Suppressor macrophage treated with lipopolysaccharide for 4 hours (primary cell): ENCODE measurements around the gene ABCD1.

ENCODE experiments used
- DNase-seq: peaks from one replicate; pipeline ENCODE4 v3.0.0-alpha.2; 2020

ABCD1 gene

DNA sequence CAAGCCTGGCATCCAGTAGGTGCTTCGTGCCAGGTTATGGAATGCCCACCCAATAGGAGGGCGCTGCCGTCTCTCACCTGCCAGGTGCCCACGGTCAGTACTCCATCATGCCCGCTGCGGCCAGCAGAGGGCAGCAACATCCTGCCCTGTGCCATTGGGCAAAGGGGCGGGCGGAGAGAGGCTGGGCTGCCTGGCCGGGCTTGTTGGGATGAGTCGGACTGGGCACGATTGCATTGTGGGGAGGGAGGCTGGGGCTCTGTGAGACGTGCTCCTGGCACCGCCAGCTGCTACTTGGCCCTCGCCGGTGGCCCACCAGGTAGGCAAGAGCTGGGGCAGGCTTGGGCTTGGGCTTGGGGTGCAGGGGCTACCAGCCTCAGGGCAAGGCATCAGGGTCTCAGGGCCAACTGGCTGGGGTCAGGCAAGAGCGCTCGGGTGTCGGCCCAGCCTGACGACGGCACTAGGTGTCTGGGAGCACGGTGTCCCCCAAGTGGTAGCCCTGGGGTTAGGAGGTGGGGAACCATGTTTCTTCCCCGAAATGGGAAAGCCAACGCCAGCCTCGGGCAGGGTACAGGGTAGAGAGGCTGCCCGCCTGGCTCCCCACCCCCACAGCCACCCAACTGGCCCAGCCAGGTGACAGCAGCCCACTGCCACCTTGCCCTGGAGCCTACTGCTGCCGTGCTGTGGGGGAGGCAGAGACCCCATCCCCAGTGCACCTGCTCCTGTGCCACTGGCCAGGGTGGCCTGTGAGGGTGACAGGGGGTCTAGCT, 39.5 kb downstream of the ABCD1 start, which contains the start of gene PLXNB3:
TSS of gene PLXNB3 (plus strand) at position 261 of the 767 bp plus-strand sequence. CDS start 1,287 bp downstream, outside the sequence.
- DNase-seq = peak; percentile 77

DNA sequence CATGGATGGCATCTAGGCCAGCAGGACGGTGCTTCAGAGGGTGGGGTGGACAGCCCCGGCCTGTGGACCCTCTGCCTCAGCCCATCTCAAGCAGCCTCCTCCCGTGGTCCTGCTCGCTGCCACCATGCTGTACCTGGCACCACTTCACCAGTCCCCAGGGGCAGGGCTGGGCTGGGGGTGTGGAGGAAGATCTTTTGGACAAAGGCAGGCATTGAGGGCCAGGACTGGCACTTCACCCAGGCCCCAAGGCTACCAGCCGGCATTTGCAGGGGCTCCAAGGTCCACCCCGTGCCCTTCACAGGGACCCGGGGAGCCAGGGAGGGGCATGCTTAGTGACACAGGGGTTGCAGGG, 40.1 kb downstream of the ABCD1 start:
- no peak for DNase-seq

DNA sequence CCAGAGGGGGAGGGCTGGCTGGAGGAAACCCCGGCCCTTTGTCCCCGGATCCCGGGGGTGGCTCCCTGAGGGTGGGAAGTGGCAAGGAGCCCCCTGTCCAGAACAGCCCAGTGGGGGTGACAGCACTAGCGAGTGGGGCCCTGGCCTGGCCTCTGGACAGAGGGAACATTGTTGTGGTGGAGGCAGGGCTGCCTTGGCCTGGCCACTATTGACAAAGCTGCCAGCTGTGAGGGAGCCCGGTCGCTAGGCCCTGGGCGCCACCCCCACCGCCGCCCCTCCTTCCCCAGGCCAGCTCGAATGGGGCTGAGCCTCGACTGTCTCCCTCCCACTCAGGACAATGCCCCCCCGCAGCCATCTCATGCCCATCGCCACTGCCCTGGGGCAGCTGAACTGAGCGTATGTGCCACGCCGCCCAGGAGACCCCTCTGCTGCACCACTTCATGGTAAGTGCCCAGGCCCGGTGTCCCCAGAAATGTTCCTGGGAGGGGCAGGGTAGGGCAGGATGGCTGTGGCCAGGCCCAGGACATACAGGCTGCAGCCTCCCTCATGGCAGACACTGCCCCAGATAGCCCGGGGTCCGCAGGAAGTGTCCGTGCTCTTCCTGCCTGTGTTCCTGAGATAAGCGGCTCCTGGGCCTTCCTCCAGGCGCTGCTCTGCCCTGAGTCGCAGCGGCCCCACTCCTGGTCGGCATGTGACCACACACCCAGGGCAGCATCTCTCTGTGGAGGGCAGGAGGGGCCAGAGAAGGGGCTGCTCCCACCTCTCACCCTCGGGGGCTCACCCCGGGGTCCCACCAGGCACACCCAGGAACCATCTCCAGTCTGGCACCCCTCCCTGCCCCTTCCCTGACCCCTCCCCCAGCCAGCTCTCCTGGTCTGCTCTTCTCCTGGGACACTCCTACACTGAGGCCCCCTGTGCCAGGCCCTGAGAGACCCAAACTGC, 40.8 kb downstream of the ABCD1 start:
- DNase-seq = no peak

GRCh38 chrX:153766098-153766817, 41.6 kb downstream of the ABCD1 start:
- peak; percentile 43 for DNase-seq

DNA sequence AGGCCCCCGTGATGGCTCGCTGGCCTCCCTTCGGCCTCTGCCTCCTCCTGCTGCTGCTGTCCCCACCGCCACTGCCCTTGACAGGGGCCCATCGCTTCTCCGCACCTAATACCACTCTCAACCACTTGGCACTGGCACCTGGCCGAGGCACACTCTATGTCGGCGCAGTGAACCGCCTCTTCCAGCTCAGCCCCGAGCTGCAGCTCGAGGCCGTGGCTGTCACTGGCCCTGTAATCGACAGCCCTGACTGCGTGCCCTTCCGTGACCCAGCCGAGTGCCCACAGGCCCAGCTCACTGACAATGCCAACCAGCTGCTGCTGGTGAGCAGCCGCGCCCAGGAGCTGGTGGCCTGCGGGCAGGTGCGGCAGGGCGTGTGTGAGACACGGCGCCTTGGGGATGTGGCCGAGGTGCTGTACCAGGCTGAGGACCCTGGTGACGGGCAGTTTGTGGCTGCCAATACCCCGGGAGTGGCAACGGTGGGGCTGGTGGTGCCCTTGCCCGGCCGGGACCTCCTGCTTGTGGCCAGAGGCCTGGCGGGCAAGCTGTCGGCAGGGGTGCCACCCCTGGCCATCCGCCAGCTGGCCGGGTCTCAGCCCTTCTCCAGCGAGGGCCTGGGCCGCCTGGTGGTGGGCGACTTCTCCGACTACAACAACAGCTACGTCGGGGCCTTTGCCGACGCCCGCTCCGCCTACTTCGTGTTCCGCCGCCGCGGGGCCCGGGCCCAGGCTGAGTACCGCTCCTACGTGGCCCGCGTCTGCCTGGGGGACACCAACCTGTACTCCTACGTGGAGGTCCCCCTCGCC, 42.4 kb downstream of the ABCD1 start:
- DNase-seq = no peak

DNA sequence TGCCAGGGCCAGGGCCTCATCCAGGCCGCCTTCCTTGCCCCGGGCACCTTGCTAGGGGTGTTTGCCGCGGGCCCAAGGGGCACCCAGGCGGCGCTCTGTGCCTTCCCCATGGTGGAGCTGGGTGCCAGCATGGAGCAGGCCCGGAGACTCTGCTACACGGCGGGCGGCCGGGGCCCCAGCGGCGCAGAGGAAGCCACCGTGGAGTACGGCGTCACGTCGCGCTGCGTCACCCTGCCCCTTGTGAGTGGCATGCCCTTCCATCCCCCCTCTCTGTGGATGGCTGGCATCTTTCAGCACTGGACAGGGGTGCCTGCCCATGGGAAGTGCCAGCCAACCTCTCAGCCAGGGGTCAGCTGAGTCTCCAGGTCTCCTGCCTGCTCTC, 43.0 kb downstream of the ABCD1 start:
- DNase-seq = no peak

DNA sequence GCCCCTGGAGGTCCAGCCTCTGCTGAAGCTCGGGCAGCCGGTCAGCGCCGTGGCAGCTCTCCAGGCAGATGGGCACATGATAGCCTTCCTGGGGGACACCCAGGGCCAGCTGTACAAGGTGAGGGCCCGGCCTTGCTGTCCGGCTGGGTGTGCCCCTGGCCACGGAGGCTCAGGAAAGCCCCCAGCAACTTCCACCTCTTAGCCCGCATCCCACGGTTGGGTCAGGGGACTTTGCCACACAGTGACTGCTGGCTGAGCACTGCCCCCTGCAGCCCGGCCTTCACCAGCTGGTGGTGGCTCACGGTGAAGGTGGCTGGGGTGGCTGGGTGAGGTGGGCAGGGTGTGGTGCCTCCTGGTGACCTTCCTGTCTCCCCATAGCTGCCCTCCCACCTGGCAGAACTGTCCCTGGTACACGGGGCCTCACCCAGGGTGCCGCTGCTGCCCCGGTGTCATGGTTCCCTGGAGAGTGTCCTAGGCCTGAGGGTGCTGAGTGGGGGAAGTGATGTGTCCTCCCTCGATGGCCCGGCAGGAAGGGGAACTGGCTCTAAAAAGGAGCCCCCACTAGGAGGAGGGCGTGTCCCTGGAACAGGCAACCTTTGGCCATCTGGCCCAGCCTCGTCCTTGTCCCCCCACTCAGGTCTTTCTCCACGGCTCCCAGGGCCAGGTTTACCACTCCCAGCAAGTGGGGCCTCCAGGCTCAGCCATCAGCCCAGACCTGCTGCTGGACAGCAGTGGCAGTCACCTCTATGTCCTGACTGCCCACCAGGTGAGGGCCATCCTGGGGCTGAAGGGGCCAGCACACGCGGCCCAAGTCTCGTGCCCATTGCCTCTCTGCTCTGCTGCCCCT, 43.9 kb downstream of the ABCD1 start:
- no peak for DNase-seq

- no peak for DNase-seq
Measured at GRCh38 chrX:153769158-153769864, 44.7 kb downstream of the ABCD1 start.

DNA sequence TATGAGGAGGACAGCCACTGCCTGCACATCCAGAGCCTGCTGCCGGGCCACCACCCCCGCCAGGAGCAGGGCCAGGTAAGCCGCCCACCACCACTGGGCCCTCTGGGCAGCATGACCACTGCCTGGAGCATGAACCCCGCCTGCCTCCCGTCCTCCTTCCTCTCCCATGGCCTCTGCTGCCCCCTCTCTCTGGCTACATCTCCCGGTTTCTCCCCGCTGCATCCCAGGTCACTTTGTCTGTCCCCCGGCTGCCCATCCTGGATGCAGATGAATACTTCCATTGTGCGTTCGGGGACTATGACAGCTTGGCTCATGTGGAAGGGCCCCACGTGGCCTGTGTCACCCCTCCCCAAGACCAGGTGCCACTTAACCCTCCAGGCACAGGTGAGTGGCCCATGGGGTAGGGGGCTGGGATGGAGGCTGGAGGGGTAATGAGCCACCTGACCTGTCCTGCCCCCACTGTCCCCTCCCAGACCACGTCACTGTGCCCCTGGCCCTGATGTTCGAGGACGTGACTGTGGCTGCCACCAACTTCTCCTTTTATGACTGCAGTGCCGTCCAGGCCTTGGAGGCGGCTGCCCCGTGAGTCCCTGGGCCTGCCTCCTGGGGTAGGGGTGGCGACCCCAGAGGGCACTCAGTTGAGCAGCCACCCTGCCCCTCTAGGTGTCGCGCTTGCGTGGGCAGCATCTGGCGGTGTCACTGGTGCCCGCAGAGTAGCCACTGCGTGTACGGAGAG, 45.4 kb downstream of the ABCD1 start:
- no peak for DNase-seq

DNA sequence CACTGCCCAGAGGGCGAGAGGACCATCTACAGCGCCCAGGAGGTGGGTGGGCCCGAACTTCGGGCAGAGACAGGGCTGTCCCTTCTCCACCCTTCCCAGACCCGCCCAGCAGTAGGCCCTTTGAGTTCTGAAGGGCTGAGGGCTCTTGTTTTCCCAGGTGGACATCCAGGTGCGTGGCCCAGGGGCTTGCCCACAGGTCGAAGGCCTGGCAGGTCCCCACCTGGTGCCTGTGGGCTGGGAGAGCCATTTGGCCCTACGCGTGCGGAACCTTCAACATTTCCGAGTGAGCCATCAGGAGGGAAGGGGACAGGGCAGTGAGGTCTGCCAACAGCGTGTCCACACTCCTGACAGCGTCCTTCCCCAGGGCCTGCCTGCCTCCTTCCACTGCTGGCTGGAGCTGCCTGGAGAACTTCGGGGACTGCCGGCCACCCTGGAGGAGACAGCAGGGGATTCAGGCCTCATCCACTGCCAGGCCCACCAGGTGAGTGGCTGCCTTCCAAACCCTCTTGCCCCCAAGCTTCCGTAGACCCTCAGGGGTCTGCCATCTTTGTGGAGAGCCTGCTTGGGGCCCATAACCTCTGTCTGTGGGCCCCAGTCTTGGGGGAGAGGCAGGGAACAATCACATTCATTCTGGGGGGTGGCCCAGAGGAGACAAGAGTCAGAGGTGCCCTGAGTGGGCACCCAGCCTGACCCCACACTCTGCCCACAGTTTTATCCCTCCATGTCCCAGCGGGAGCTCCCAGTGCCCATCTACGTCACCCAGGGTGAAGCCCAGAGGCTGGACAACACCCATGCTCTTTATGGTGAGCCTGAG, 46.2 kb downstream of the ABCD1 start:
- no peak for DNase-seq

DNA sequence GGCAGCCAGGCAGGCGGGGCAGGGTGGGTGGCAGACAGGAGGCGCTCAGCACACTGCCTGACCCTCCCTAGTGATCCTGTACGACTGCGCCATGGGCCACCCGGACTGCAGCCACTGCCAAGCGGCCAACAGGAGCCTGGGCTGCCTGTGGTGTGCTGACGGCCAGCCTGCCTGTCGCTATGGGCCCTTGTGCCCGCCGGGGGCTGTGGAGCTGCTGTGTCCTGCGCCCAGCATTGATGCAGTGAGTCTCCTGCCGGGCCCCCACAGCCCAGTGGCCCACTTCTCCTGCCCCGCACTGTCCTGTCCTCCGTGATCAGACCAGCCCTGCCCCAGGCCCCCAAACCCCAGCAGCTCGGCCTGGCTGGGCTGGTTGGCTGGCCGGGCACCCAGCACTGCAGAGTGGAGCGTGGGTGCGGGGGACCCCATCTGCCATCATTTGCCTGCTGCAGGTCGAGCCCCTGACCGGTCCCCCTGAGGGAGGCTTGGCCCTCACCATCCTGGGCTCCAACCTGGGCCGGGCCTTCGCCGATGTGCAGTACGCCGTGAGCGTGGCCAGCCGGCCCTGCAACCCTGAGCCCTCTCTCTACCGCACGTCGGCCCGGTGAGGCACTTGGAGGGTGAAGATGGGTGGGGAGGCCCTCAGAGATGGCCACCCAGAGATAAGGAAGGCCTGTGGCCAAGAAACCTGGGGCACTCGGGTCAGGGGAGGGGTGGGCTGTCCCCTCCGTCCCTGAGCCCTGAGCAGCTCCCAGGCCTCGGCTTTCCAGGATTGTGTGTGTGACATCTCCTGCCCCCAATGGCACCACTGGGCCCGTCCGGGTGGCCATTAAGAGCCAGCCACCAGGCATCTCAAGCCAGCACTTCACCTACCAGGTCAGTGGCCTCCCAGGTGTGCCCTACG, 47.0 kb downstream of the ABCD1 start:
- DNase-seq = no peak

GRCh38 chrX:153772316-153773217, 47.9 kb downstream of the ABCD1 start:
- DNase-seq = no peak

DNA sequence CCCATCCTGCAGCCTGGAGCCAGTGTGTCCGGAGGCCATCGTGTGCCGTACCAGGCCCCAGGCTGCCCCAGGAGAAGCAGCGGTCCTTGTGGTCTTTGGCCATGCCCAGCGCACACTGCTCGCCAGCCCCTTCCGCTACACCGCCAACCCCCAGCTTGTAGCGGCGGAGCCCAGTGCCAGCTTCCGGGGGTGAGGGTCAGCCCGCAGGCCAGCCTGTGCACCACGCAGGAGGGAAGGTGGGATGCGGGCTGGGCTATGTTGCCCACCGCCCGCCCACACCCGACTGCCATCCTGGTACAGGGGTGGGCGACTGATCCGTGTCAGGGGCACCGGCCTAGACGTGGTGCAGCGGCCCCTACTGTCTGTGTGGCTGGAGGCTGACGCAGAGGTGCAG, 48.6 kb downstream of the ABCD1 start:
- no peak for DNase-seq

DNA sequence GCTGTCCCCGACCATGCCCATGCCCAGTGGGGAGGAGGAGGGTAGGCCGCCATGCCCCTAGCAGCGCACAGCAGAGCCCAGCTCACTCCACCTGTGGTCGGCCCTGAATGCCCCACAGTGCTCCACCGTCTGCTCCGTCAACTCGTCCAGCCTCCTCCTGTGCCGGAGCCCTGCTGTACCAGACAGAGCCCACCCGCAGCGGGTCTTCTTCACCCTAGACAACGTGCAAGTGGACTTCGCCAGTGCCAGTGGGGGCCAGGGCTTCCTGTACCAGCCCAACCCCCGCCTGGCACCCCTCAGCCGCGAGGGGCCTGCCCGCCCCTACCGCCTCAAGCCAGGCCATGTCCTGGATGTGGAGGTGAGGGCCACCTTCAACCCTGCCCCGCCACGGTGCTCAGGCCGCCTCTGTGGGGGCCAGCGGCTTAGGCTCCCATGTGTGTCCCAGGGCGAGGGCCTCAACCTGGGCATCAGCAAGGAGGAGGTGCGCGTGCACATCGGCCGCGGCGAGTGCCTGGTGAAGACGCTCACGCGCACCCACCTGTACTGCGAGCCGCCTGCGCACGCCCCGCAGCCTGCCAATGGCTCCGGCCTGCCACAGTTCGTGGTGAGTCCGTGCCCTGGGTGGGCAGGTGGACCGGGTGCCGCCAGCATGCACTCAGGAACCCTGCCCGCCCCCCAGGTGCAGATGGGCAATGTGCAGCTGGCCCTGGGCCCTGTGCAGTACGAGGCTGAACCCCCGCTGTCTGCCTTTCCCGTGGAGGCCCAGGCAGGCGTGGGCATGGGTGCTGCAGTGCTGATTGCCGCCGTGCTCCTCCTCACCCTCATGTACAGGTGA, 49.3 kb downstream of the ABCD1 start:
- no peak for DNase-seq

GRCh38 chrX:153774576-153775292, 50.1 kb downstream of the ABCD1 start:
- DNase-seq = no peak
